Right atrium auricular region (tissue), 2 donors: ENCODE results near the gene SLC8A3. TPM values are rescaled to one million over a fixed set of nuclear protein-coding genes. Genes with fewer than 3 reads are reported as not detected.

Experiments used
- DNase-seq: peaks from one replicate; pipeline ENCODE4 v3.0.0-alpha.2; 2019; ENCODE audit warnings: low spot score
- H3K27ac ChIP-seq, 2 donors: fragments of 200-600 bp; sonication (generic); 1 replicate in 1 of 2; 2 replicates in 1 of 2; pipeline ENCODE4 v1.5.1; 2016 to 2019
- H3K27me3 ChIP-seq, 2 donors: fragments of 200-600 bp; sonication (generic); one replicate each; pipeline versions ENCODE4 v1.5.1 to v1.6.0; 2017 to 2019
- H3K36me3 ChIP-seq: fragments of 200-600 bp; sonication (generic); one replicate; pipeline ENCODE4 v1.5.1; 2016
- H3K4me1 ChIP-seq, 2 donors: fragments of 200-600 bp; sonication (generic); one replicate each; pipeline versions ENCODE4 v1.5.1 to v1.6.0; 2017 to 2019
- H3K4me3 ChIP-seq, 2 donors: fragments of 200-600 bp; sonication (generic); 1 replicate in 1 of 2; 2 replicates in 1 of 2; pipeline ENCODE4 v1.5.1; 2017 to 2019; ENCODE audit warnings: mild to moderate bottlenecking in 1 of 2, moderate library complexity in 1 of 2
- H3K9me3 ChIP-seq, 2 donors: fragments of 200-600 bp; sonication (generic); one replicate each; pipeline ENCODE4 v1.5.1; 2019
- total RNA-seq, 2 donors: library from RNA; depleted of rRNA; stranded (reverse); fragments of >200 nt; gene quantifications; one replicate each; pipeline ENCODE4 v1.1.0, GENCODE V29; 2016
- TF ChIP-seq, protein P1 (sequence below), 2 donors: fragments of 200-600 bp; sonication (generic); IDR thresholded peaks; one replicate each; pipeline ENCODE4 v1.5.1; 2019; ENCODE audit warnings: antibody characterized with exemption in 2 of 2

SLC8A3 gene
- total RNA-seq, 2 donors from 2014 or later: 1.3 to 1.4 TPM

GRCh38 chr14:70166530-70167203 is 22.1 kb downstream of the SLC8A3 start:
- no peak overlapping the region for H3K27ac ChIP-seq
- H3K4me1 ChIP-seq: no peaks in the 10 kb centered on the region
- TF ChIP-seq, protein P1, sequence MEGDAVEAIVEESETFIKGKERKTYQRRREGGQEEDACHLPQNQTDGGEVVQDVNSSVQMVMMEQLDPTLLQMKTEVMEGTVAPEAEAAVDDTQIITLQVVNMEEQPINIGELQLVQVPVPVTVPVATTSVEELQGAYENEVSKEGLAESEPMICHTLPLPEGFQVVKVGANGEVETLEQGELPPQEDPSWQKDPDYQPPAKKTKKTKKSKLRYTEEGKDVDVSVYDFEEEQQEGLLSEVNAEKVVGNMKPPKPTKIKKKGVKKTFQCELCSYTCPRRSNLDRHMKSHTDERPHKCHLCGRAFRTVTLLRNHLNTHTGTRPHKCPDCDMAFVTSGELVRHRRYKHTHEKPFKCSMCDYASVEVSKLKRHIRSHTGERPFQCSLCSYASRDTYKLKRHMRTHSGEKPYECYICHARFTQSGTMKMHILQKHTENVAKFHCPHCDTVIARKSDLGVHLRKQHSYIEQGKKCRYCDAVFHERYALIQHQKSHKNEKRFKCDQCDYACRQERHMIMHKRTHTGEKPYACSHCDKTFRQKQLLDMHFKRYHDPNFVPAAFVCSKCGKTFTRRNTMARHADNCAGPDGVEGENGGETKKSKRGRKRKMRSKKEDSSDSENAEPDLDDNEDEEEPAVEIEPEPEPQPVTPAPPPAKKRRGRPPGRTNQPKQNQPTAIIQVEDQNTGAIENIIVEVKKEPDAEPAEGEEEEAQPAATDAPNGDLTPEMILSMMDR (IDR thresholded peaks at IDR 0.05): no peak
- no peaks in the 10 kb centered on the region for H3K9me3 ChIP-seq
- no peaks in the 10 kb centered on the region for H3K27me3 ChIP-seq
- H3K4me3 ChIP-seq: no peak overlapping the region
- no peaks in the 10 kb centered on the region for H3K36me3 ChIP-seq
- DNase-seq: no peak

GRCh38 chr14:70162358-70162757 is 26.4 kb downstream of the SLC8A3 start:
- no peaks in the 10 kb centered on the region for H3K4me1 ChIP-seq
- no peak for DNase-seq
- H3K27me3 ChIP-seq: no peaks in the 10 kb centered on the region
- no peaks in the 10 kb centered on the region for H3K36me3 ChIP-seq
- no peak overlapping the region for H3K27ac ChIP-seq
- no peaks in the 10 kb centered on the region for H3K9me3 ChIP-seq
- no peak overlapping the region for H3K4me3 ChIP-seq
- TF ChIP-seq, protein P1 (IDR thresholded peaks at IDR 0.05): no peak

- no peaks in the 10 kb centered on the region for H3K9me3 ChIP-seq
- no peak overlapping the region for H3K27ac ChIP-seq
- H3K4me3 ChIP-seq: no peak overlapping the region
- TF ChIP-seq, protein P1 (IDR thresholded peaks at IDR 0.05): no peak
- H3K36me3 ChIP-seq: no peaks in the 10 kb centered on the region
- H3K4me1 ChIP-seq: no peaks in the 10 kb centered on the region
- DNase-seq: no peak
- no peaks in the 10 kb centered on the region for H3K27me3 ChIP-seq
Measured at GRCh38 chr14:70156592-70156991, 32.2 kb downstream of the SLC8A3 start.

GRCh38 chr14:70152704-70153103 is 36.0 kb downstream of the SLC8A3 start:
- TF ChIP-seq, protein P1 (IDR thresholded peaks at IDR 0.05): no peak
- no peak overlapping the region for H3K4me3 ChIP-seq
- no peaks in the 10 kb centered on the region for H3K4me1 ChIP-seq
- no peak overlapping the region for H3K27ac ChIP-seq
- no peaks in the 10 kb centered on the region for H3K27me3 ChIP-seq
- H3K36me3 ChIP-seq: no peaks in the 10 kb centered on the region
- no peaks in the 10 kb centered on the region for H3K9me3 ChIP-seq
- no peak for DNase-seq

GRCh38 chr14:70152081-70152480 is 36.7 kb downstream of the SLC8A3 start:
- Histone ChIP-seq H3K27ac (no peak overlapping the region), H3K4me3 (no peak overlapping the region), H3K9me3 (no peaks in the 10 kb centered on the region), H3K36me3 (no peaks in the 10 kb centered on the region), H3K27me3 (no peaks in the 10 kb centered on the region), H3K4me1 (no peaks in the 10 kb centered on the region)
- TF ChIP-seq, protein P1 (IDR thresholded peaks at IDR 0.05): no peak
- DNase-seq: no peak
